Breast epithelium (tissue), 4 donors: Measurements from ENCODE around the gene DRC3. TPM values are rescaled to one million over a fixed set of nuclear protein-coding genes. Genes with fewer than 3 reads are reported as not detected.

Experiments
- DNase-seq, 2 donors: peaks; one replicate each; pipeline ENCODE4 v3.0.0-alpha.2; 2019; ENCODE audit warnings: low spot score in 2 of 2
- H3K27ac ChIP-seq, 2 donors: fragments of 200-600 bp; sonication (generic) in 1 of 2; one replicate each; pipeline ENCODE4 v1.5.1; 2016 to 2019; ENCODE audit warnings: mild to moderate bottlenecking in 1 of 2
- H3K27me3 ChIP-seq, 2 donors: fragments of 200-600 bp; sonication (generic) in 1 of 2; one replicate each; pipeline versions ENCODE4 v1.5.1 to v1.6.0; 2017 to 2019; ENCODE audit warnings: control low read depth in 1 of 2, mild to moderate bottlenecking in 1 of 2
- H3K36me3 ChIP-seq: fragments of 200-600 bp; one replicate; pipeline ENCODE4 v1.5.1; 2019
- H3K4me1 ChIP-seq, 2 donors: fragments of 200-600 bp; sonication (generic); one replicate each; pipeline ENCODE4 v1.5.1; 2016 to 2019; ENCODE audit warnings: control low read depth in 1 of 2
- H3K4me3 ChIP-seq, 3 donors: fragments of 200-600 bp; sonication (generic); 1 replicate in 2 of 3; 2 replicates in 1 of 3; pipeline ENCODE4 v1.5.1; 2016 to 2019; ENCODE audit warnings: mild to moderate bottlenecking in 3 of 3, moderate library complexity in 2 of 3
- H3K9me3 ChIP-seq, 2 donors: fragments of 200-600 bp; sonication (generic) in 1 of 2; one replicate each; pipeline ENCODE4 v1.5.1; 2016 to 2019; ENCODE audit warnings: control low read depth in 1 of 2
- POLR2A ChIP-seq: fragments of 450-650 bp; IDR thresholded peaks from one replicate; pipeline ENCODE4 v1.6.1; 2016; ENCODE audit warnings: antibody characterized with exemption, mild to moderate bottlenecking, moderate library complexity
- POLR2AphosphoS5 ChIP-seq, 3 donors: sonication (generic); formaldehyde crosslinking; IDR thresholded peaks; one replicate each; pipeline ENCODE4 v1.6.1; 2017; ENCODE audit warnings: antibody characterized with exemption in 3 of 3
- intact Hi-C: fragments of 100-400 bp; cut with DNase I; formaldehyde crosslinking; loops from one replicate; pipeline ENCODE4 v1.15.1; 2023; ENCODE audit warnings: low total_unique reads
- total RNA-seq, 3 donors: library from RNA; depleted of rRNA; stranded (reverse); fragments of >200 nt; gene quantifications; one replicate each; pipeline ENCODE4 v1.1.0, GENCODE V29; 2016
- TF ChIP-seq, protein P1 (sequence below), 3 donors: fragments of 450-650 bp; IDR thresholded peaks; one replicate each; pipeline ENCODE4 v1.5.1; 2016 to 2017; ENCODE audit warnings: antibody characterized with exemption in 3 of 3, mild to moderate bottlenecking in 3 of 3, moderate library complexity in 3 of 3

The DRC3 gene
- total RNA-seq, 3 donors from 2014 or later: 0.96 to 18.0 (median 10.5) TPM

DNA sequence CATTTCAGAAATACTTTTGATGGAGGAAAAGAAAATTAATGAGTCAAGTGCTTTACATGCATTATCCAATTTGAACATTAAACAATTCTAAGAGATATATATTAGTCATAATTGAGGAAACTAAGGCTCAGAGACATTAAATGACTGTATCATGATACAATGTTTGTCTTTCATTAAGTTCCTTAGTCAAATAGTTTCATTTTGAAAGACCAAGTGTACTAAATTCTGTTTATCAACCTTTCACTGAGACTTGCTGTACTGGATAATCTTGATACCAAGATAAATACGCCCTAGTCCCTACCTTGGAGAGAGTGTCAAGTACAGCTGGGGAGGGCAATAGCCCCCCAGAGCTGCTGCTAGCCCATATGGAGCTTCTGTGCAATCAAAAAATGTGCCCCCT lies 24.7 kb upstream of the DRC3 start:
- Histone ChIP-seq H3K27ac (peak overlapping the region; percentile 18 to 33), H3K36me3 (no peaks in the 10 kb centered on the region), H3K9me3 (no peaks in the 10 kb centered on the region), H3K4me1 (no peaks in the 10 kb centered on the region), H3K4me3 (no peak overlapping the region), H3K27me3 (no peaks in the 10 kb centered on the region)
- TF ChIP-seq POLR2A: no peak
- TF ChIP-seq, protein P1, sequence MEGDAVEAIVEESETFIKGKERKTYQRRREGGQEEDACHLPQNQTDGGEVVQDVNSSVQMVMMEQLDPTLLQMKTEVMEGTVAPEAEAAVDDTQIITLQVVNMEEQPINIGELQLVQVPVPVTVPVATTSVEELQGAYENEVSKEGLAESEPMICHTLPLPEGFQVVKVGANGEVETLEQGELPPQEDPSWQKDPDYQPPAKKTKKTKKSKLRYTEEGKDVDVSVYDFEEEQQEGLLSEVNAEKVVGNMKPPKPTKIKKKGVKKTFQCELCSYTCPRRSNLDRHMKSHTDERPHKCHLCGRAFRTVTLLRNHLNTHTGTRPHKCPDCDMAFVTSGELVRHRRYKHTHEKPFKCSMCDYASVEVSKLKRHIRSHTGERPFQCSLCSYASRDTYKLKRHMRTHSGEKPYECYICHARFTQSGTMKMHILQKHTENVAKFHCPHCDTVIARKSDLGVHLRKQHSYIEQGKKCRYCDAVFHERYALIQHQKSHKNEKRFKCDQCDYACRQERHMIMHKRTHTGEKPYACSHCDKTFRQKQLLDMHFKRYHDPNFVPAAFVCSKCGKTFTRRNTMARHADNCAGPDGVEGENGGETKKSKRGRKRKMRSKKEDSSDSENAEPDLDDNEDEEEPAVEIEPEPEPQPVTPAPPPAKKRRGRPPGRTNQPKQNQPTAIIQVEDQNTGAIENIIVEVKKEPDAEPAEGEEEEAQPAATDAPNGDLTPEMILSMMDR (IDR thresholded peaks at IDR 0.05): no peak
- TF ChIP-seq POLR2AphosphoS5 (IDR thresholded peaks at IDR 0.05): no peak
- intact Hi-C loops: no loop called here
- DNase-seq: no peak

DNA sequence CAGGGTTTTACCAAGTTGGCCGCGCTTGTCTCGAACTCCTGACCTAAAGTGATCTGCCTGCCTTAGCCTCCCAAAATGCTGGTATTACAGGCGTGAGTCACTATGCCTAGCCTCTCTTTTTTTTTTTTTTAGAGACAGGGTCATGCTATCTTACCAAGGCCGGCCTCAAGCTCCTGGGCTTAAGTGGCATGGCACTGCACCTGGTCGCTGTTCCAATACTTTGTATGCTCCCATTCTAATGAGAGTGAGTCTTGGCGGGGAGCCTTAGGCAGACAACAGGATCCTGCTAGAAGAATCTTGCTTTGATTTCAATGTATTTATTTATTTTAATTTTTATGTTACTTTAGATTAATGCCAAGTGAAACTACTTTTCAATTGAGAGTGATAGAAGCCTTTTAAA lies 22.3 kb upstream of the DRC3 start:
- TF ChIP-seq POLR2AphosphoS5 (IDR thresholded peaks at IDR 0.05) (no peak), POLR2A (no peak)
- TF ChIP-seq, protein P1 (IDR thresholded peaks at IDR 0.05): no peak
- no peaks in the 10 kb centered on the region for H3K36me3 ChIP-seq
- no peak overlapping the region for H3K27ac ChIP-seq
- no peak overlapping the region for H3K4me3 ChIP-seq
- H3K4me1 ChIP-seq: no peaks in the 10 kb centered on the region
- no peaks in the 10 kb centered on the region for H3K27me3 ChIP-seq
- intact Hi-C loops: no loop called here
- DNase-seq: no peak
- H3K9me3 ChIP-seq: no peaks in the 10 kb centered on the region

DNA sequence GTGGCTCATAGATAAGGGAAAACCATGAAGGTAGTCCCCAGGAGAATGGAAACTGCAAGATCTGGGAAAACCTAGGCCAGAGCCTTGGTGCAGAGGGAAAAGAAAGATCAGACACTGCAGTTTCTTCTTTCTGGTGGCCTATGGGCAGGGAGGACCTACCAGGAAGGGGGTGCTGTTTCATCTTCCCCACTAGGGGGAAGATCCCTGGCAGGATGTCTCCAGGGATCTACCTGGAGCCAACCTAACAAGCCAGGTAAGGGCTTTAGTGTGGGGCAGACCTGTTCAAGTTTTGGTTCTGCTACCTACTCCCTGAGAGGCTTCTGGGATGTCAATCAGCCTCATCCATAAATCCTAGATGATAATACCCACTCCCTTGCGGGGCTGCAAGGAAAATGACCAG lies 21.9 kb upstream of the DRC3 start:
- Histone ChIP-seq H3K36me3 (no peaks in the 10 kb centered on the region), H3K9me3 (no peaks in the 10 kb centered on the region), H3K4me1 (no peaks in the 10 kb centered on the region), H3K27ac (no peak overlapping the region), H3K27me3 (no peaks in the 10 kb centered on the region), H3K4me3 (no peak overlapping the region)
- TF ChIP-seq POLR2A (no peak), POLR2AphosphoS5 (IDR thresholded peaks at IDR 0.05) (no peak)
- TF ChIP-seq, protein P1 (IDR thresholded peaks at IDR 0.05): no peak
- no peak for DNase-seq
- intact Hi-C loops: no loop called here

DNA sequence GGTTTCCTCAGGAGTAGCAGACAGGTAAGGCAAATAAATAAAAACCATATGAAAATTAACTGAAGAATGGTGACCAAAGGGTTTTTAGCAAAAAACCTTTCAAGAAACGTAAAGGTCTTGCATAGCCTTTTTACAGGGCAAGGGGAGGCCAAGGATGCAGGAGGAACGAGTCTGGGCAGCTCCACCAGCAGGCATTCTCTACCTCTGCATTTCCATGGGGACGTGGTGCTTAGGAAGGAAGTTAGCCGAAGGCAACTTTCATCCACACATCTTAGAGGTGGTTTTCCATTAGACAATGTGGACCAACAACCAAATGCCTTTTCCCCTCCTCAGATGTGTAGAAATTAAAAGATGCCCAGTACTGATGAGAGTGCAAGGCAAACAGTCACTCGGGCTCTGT lies 21.1 kb upstream of the DRC3 start:
- intact Hi-C loops: no loop called here
- no peak overlapping the region for H3K27ac ChIP-seq
- no peaks in the 10 kb centered on the region for H3K27me3 ChIP-seq
- H3K36me3 ChIP-seq: no peaks in the 10 kb centered on the region
- no peaks in the 10 kb centered on the region for H3K9me3 ChIP-seq
- no peaks in the 10 kb centered on the region for H3K4me1 ChIP-seq
- no peak for DNase-seq
- TF ChIP-seq POLR2AphosphoS5 (IDR thresholded peaks at IDR 0.05) (no peak), POLR2A (no peak)
- TF ChIP-seq, protein P1 (IDR thresholded peaks at IDR 0.05): no peak
- H3K4me3 ChIP-seq: no peak overlapping the region

DNA sequence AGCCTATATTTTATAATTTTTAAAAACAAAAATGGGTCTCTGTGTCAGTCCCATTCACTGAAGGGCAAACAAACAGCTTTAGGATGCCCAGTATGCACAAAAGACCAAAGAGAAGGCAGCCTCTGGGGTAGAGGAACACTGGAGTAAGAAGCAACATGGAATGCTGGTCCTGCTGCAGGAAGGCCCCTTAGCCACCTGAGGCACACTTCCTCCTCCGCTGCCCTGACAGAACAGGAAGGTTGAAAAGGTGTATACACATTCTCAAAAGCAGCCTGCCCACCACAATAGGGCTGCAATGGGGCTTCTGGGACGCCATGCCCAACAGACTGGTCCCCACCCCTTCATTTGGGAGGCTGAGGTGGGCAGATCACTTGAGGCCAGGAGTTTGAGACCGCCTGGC lies 20.0 kb upstream of the DRC3 start:
- Histone ChIP-seq H3K27me3 (no peaks in the 10 kb centered on the region), H3K36me3 (no peaks in the 10 kb centered on the region), H3K9me3 (no peaks in the 10 kb centered on the region), H3K4me1 (no peaks in the 10 kb centered on the region), H3K4me3 (no peak overlapping the region), H3K27ac (no peak overlapping the region)
- intact Hi-C loops: no loop called here
- no peak for TF ChIP-seq POLR2AphosphoS5 (IDR thresholded peaks at IDR 0.05)
- TF ChIP-seq, protein P1 (IDR thresholded peaks at IDR 0.05): no peak
- no peak for TF ChIP-seq POLR2A
- DNase-seq: no peak
